SU-DHL-6 (cell line): Measurements from ENCODE around the gene PRR18.

Source experiments
- H2AFZ ChIP-seq: fragments of 200-600 bp; sonication (generic); 2 replicates; pipeline ENCODE4 v1.6.1; 2014; ENCODE audit warnings: low read depth, mild to moderate bottlenecking, moderate library complexity, mixed read lengths, antibody characterized with exemption, low read length; ENCODE audit not compliant: severe bottlenecking
- H3F3A ChIP-seq: fragments of 200-600 bp; shearing (Covaris generic); 2 replicates; pipeline ENCODE4 v1.6.0; 2016; ENCODE audit warnings: antibody characterized with exemption, mild to moderate bottlenecking; ENCODE audit not compliant: insufficient read depth
- H3K27ac ChIP-seq: fragments of 200-600 bp; sonication (generic); 2 replicates; pipeline ENCODE4 v1.5.1; 2016; ENCODE audit warnings: low read depth, mild to moderate bottlenecking, low read length, moderate library complexity, mixed read lengths
- H3K27me3 ChIP-seq: fragments of 200-600 bp; sonication (generic), shearing (Covaris generic); 2 replicates; pipeline ENCODE4 v1.6.0; 2014; ENCODE audit warnings: mild to moderate bottlenecking, low read length
- H3K36me3 ChIP-seq: fragments of 200-600 bp; sonication (generic); 2 replicates; pipeline ENCODE4 v1.6.1; 2014; ENCODE audit warnings: mild to moderate bottlenecking, low read length, mixed read lengths
- H3K4me2 ChIP-seq: fragments of 300-600, 200-600 bp; shearing (Covaris generic), sonication (generic); 2 replicates; pipeline ENCODE4 v1.6.0; 2014; ENCODE audit warnings: low read length, low read depth, mild to moderate bottlenecking; ENCODE audit not compliant: poor library complexity, severe bottlenecking
- H3K4me3 ChIP-seq: fragments of 200-600 bp; sonication (generic); 2 replicates; pipeline ENCODE4 v1.5.1; 2014; ENCODE audit warnings: antibody characterized with exemption, low read length, mild to moderate bottlenecking, mixed read lengths; ENCODE audit not compliant: insufficient read depth, poor library complexity, severe bottlenecking
- H3K79me2 ChIP-seq: fragments of 200-600 bp; sonication (generic); 2 replicates; pipeline ENCODE4 v1.6.1; 2014; ENCODE audit warnings: mild to moderate bottlenecking, low read length, moderate library complexity; ENCODE audit not compliant: insufficient read depth
- H3K9ac ChIP-seq: fragments of 200-600 bp; sonication (generic); 2 replicates; pipeline ENCODE4 v1.7.0; 2014; ENCODE audit warnings: mild to moderate bottlenecking, low read length
- H3K9me2 ChIP-seq: fragments of 200-600 bp; sonication (generic); replicated peaks from 2 replicates; pipeline ENCODE4 v1.6.1; 2014; ENCODE audit warnings: low read length; ENCODE audit not compliant: insufficient read depth
- H3K9me3 ChIP-seq: fragments of 200-600 bp; sonication (generic); 2 replicates; pipeline ENCODE4 v1.6.1; 2014; ENCODE audit warnings: low read length, mixed read lengths; ENCODE audit not compliant: insufficient read depth
- H4K20me1 ChIP-seq: fragments of 200-600 bp; sonication (generic); 2 replicates; pipeline ENCODE4 v1.6.1; 2014; ENCODE audit warnings: low read depth, mild to moderate bottlenecking, antibody characterized with exemption, low read length, moderate library complexity, mixed read lengths
- CTCF ChIP-seq: fragments of 200-600 bp; sonication (generic); IDR thresholded peaks from one replicate; pipeline ENCODE4 v1.5.1; 2017; ENCODE audit warnings: antibody characterized with exemption, mild to moderate bottlenecking, low read length, moderate library complexity; ENCODE audit not compliant: insufficient read depth, poor library complexity, severe bottlenecking
- EZH2phosphoT487 ChIP-seq: fragments of 200-600 bp; sonication (generic), shearing (Covaris generic); conservative IDR thresholded peaks from 2 replicates; pipeline ENCODE4 v1.6.1; 2018; ENCODE audit warnings: mild to moderate bottlenecking, antibody characterized with exemption, low read length, moderate library complexity, mixed read lengths

Gene PRR18

GRCh38 chr6:166297606-166298005 is 10.6 kb downstream of the PRR18 start:
- no peaks in the 10 kb centered on the region for H3F3A ChIP-seq
- H3K9me2 ChIP-seq = no peaks in the 10 kb centered on the region
- no peaks in the 10 kb centered on the region for H3K36me3 ChIP-seq
- H3K9ac ChIP-seq = no peak overlapping the region
- H3K27ac ChIP-seq = no peak overlapping the region
- no peak overlapping the region for H3K4me3 ChIP-seq
- no peak for TF ChIP-seq EZH2phosphoT487
- TF ChIP-seq CTCF = no peak
- no peak overlapping the region for H3K4me2 ChIP-seq
- H3K9me3 ChIP-seq = no peaks in the 10 kb centered on the region
- no peaks in the 10 kb centered on the region for H3K27me3 ChIP-seq
- H3K79me2 ChIP-seq = no peaks in the 10 kb centered on the region
- H2AFZ ChIP-seq = no peak overlapping the region
- H4K20me1 ChIP-seq = no peaks in the 10 kb centered on the region

GRCh38 chr6:166296035-166296883 is 11.9 kb downstream of the PRR18 start:
- no peak overlapping the region for H3K9ac ChIP-seq
- H3K9me2 ChIP-seq = no peaks in the 10 kb centered on the region
- H3K4me2 ChIP-seq = no peak overlapping the region
- H3K36me3 ChIP-seq = no peaks in the 10 kb centered on the region
- H3K27ac ChIP-seq = no peak overlapping the region
- no peaks in the 10 kb centered on the region for H3K79me2 ChIP-seq
- H4K20me1 ChIP-seq = no peaks in the 10 kb centered on the region
- H2AFZ ChIP-seq = no peak overlapping the region
- H3F3A ChIP-seq = no peaks in the 10 kb centered on the region
- no peak for TF ChIP-seq EZH2phosphoT487
- no peak for TF ChIP-seq CTCF
- no peaks in the 10 kb centered on the region for H3K9me3 ChIP-seq
- H3K27me3 ChIP-seq = no peaks in the 10 kb centered on the region
- H3K4me3 ChIP-seq = no peak overlapping the region

- H3K9ac ChIP-seq = no peak overlapping the region
- no peaks in the 10 kb centered on the region for H3K36me3 ChIP-seq
- no peaks in the 10 kb centered on the region for H4K20me1 ChIP-seq
- no peak for TF ChIP-seq EZH2phosphoT487
- TF ChIP-seq CTCF = no peak
- no peak overlapping the region for H3K4me3 ChIP-seq
- H3F3A ChIP-seq = no peaks in the 10 kb centered on the region
- H3K9me2 ChIP-seq = no peaks in the 10 kb centered on the region
- no peak overlapping the region for H3K4me2 ChIP-seq
- no peaks in the 10 kb centered on the region for H3K27me3 ChIP-seq
- no peak overlapping the region for H2AFZ ChIP-seq
- no peaks in the 10 kb centered on the region for H3K79me2 ChIP-seq
- no peaks in the 10 kb centered on the region for H3K9me3 ChIP-seq
- no peak overlapping the region for H3K27ac ChIP-seq
These were observed 14.2 kb downstream of the PRR18 start for GRCh38 chr6:166293731-166294584.
